ENCODE measurements around the gene PMPCA.
A peak's percentile ranks its signal among the peaks of the same experiment; 100 is the strongest.

Gene PMPCA

GRCh38 chr9:136421791-136422190 lies 11.3 kb downstream of the PMPCA start:
- no peak overlapping the region for H4K8ac ChIP-seq (ENCODE audit: low read length)
- 93% methylated on average over 21 of the region's 21 CpGs for WGBS
- H2AK5ac ChIP-seq (ENCODE audit: low read length, severe bottlenecking): no peak overlapping the region
- no peak overlapping the region for H3K18ac ChIP-seq (ENCODE audit: low read depth in 1 of 2, low read length in 2 of 2)
- no peaks in the 10 kb centered on the region for H3K27me3 ChIP-seq (ENCODE audit: control insufficient read depth in 1 of 2, insufficient read depth in 1 of 2, low read length in 2 of 2)
- no peak overlapping the region for H3K9ac ChIP-seq (ENCODE audit: low read length)
- DNase-seq: no peak
- H3K36me3 ChIP-seq (ENCODE audit: control insufficient read depth in 1 of 2, insufficient read depth in 2 of 2, low read depth in 1 of 2, low read length in 2 of 2): peaks cover 82 to 87% of the 10 kb centered on the region in 2 experiments
- no peak overlapping the region for H2BK120ac ChIP-seq (ENCODE audit: low read depth, low read length)
- peaks cover 40% of the 10 kb centered on the region for H3K79me1 ChIP-seq (replicated peaks; ENCODE audit: low read length, poor library complexity, severe bottlenecking)
- no peak overlapping the region for H4K91ac ChIP-seq (ENCODE audit: low read length)
- H2AFZ ChIP-seq (ENCODE audit: low read depth, low read length): no peak overlapping the region
- H3K27ac ChIP-seq (ENCODE audit: low read length, poor library complexity, severe bottlenecking): no peak overlapping the region
- no peak overlapping the region for H2BK12ac ChIP-seq (ENCODE audit: low read length in 2 of 2)
- no peak overlapping the region for H2BK15ac ChIP-seq (ENCODE audit: low read depth, poor library complexity, severe bottlenecking)
- no peak overlapping the region for H3K23ac ChIP-seq (ENCODE audit: low read length in 2 of 2)
- H3K4me2 ChIP-seq (ENCODE audit: low read length, poor library complexity, severe bottlenecking): no peak overlapping the region
- no peak overlapping the region for H3K14ac ChIP-seq (ENCODE audit: low read length in 2 of 2)
- peaks cover 3% of the 10 kb centered on the region for H3K4me1 ChIP-seq (ENCODE audit: control insufficient read depth, insufficient read depth, low read depth, low read length)
- no peak overlapping the region for H2BK5ac ChIP-seq (ENCODE audit: low read depth, low read length, poor library complexity, severe bottlenecking)
- no peak overlapping the region for H3K4ac ChIP-seq (ENCODE audit: low read depth in 1 of 2, low read length in 2 of 2)
- no peaks in the 10 kb centered on the region for H3K9me3 ChIP-seq (ENCODE audit: control insufficient read depth, low read length)
- no peak overlapping the region for H3K4me3 ChIP-seq (ENCODE audit: insufficient read depth in 1 of 2, low read depth in 1 of 2, low read length in 2 of 2)

GRCh38 chr9:136422876-136423275 lies 12.4 kb downstream of the PMPCA start:
- no peak for DNase-seq
- H4K91ac ChIP-seq (ENCODE audit: low read length): no peak overlapping the region
- no peak overlapping the region for H2BK15ac ChIP-seq (ENCODE audit: low read depth, poor library complexity, severe bottlenecking)
- H3K27ac ChIP-seq (ENCODE audit: low read length, poor library complexity, severe bottlenecking): no peak overlapping the region
- no peak overlapping the region for H3K14ac ChIP-seq (ENCODE audit: low read length in 2 of 2)
- no peak overlapping the region for H3K9ac ChIP-seq (ENCODE audit: low read length)
- no peak overlapping the region for H2BK12ac ChIP-seq (ENCODE audit: low read length in 2 of 2)
- no peak overlapping the region for H2AK5ac ChIP-seq (ENCODE audit: low read length, severe bottlenecking)
- peaks cover 36% of the 10 kb centered on the region for H3K79me1 ChIP-seq (replicated peaks; ENCODE audit: low read length, poor library complexity, severe bottlenecking)
- no peak overlapping the region for H3K4me2 ChIP-seq (ENCODE audit: low read length, poor library complexity, severe bottlenecking)
- H3K18ac ChIP-seq (ENCODE audit: low read depth in 1 of 2, low read length in 2 of 2): no peak overlapping the region
- H2BK120ac ChIP-seq (ENCODE audit: low read depth, low read length): no peak overlapping the region
- WGBS: 98% methylated on average over 26 of the region's 26 CpGs
- H3K36me3 ChIP-seq (ENCODE audit: control insufficient read depth in 1 of 2, insufficient read depth in 2 of 2, low read depth in 1 of 2, low read length in 2 of 2): peaks cover 72 to 76% of the 10 kb centered on the region in 2 experiments
- no peak overlapping the region for H4K8ac ChIP-seq (ENCODE audit: low read length)
- H3K27me3 ChIP-seq (ENCODE audit: control insufficient read depth in 1 of 2, insufficient read depth in 1 of 2, low read length in 2 of 2): no peaks in the 10 kb centered on the region
- H3K4ac ChIP-seq (ENCODE audit: low read depth in 1 of 2, low read length in 2 of 2): no peak overlapping the region
- no peak overlapping the region for H2AFZ ChIP-seq (ENCODE audit: low read depth, low read length)
- H3K4me1 ChIP-seq (ENCODE audit: control insufficient read depth, insufficient read depth, low read depth, low read length): peaks cover 3% of the 10 kb centered on the region
- H3K23ac ChIP-seq (ENCODE audit: low read length in 2 of 2): no peak overlapping the region
- no peak overlapping the region for H3K4me3 ChIP-seq (ENCODE audit: insufficient read depth in 1 of 2, low read depth in 1 of 2, low read length in 2 of 2)
- no peak overlapping the region for H2BK5ac ChIP-seq (ENCODE audit: low read depth, low read length, poor library complexity, severe bottlenecking)
- no peaks in the 10 kb centered on the region for H3K9me3 ChIP-seq (ENCODE audit: control insufficient read depth, low read length)

- Histone ChIP-seq H3K23ac (ENCODE audit: low read length in 2 of 2) (no peak overlapping the region), H2BK5ac (ENCODE audit: low read depth, low read length, poor library complexity, severe bottlenecking) (no peak overlapping the region), H3K14ac (ENCODE audit: low read length in 2 of 2) (no peak overlapping the region), H2AK5ac (ENCODE audit: low read length, severe bottlenecking) (no peak overlapping the region), H2AFZ (ENCODE audit: low read depth, low read length) (no peak overlapping the region), H3K4ac (ENCODE audit: low read depth in 1 of 2, low read length in 2 of 2) (no peak overlapping the region), H3K9me3 (ENCODE audit: control insufficient read depth, low read length) (no peaks in the 10 kb centered on the region), H3K4me3 (ENCODE audit: insufficient read depth in 1 of 2, low read depth in 1 of 2, low read length in 2 of 2) (no peak overlapping the region), H3K27me3 (ENCODE audit: control insufficient read depth in 1 of 2, insufficient read depth in 1 of 2, low read length in 2 of 2) (no peaks in the 10 kb centered on the region), H2BK15ac (ENCODE audit: low read depth, poor library complexity, severe bottlenecking) (no peak overlapping the region), H3K18ac (ENCODE audit: low read depth in 1 of 2, low read length in 2 of 2) (no peak overlapping the region), H3K79me1 (replicated peaks; ENCODE audit: low read length, poor library complexity, severe bottlenecking) (peaks cover 31% of the 10 kb centered on the region), H4K8ac (ENCODE audit: low read length) (no peak overlapping the region), H2BK12ac (ENCODE audit: low read length in 2 of 2) (no peak overlapping the region), H3K27ac (ENCODE audit: low read length, poor library complexity, severe bottlenecking) (no peak overlapping the region), H3K4me1 (ENCODE audit: control insufficient read depth, insufficient read depth, low read depth, low read length) (peaks cover 3% of the 10 kb centered on the region), H2BK120ac (ENCODE audit: low read depth, low read length) (no peak overlapping the region), H3K9ac (ENCODE audit: low read length) (no peak overlapping the region), H4K91ac (ENCODE audit: low read length) (no peak overlapping the region), H3K4me2 (ENCODE audit: low read length, poor library complexity, severe bottlenecking) (no peak overlapping the region), H3K36me3 (ENCODE audit: control insufficient read depth in 1 of 2, insufficient read depth in 2 of 2, low read depth in 1 of 2, low read length in 2 of 2) (peaks cover 69% of the 10 kb centered on the region in 2 experiments)
- WGBS: 94% methylated on average over 43 of the region's 43 CpGs
- DNase-seq: no peak
Measured at GRCh38 chr9:136423432-136424146, 13.1 kb downstream of the PMPCA start.

GRCh38 chr9:136424750-136425362 lies 14.4 kb downstream of the PMPCA start:
- no peak overlapping the region for H3K27ac ChIP-seq (ENCODE audit: low read length, poor library complexity, severe bottlenecking)
- H3K4me1 ChIP-seq (ENCODE audit: control insufficient read depth, insufficient read depth, low read depth, low read length): peaks cover 3% of the 10 kb centered on the region
- H3K36me3 ChIP-seq (ENCODE audit: control insufficient read depth in 1 of 2, insufficient read depth in 2 of 2, low read depth in 1 of 2, low read length in 2 of 2): peaks cover 67 to 71% of the 10 kb centered on the region in 2 experiments
- H2BK120ac ChIP-seq (ENCODE audit: low read depth, low read length): no peak overlapping the region
- H3K4ac ChIP-seq (ENCODE audit: low read depth in 1 of 2, low read length in 2 of 2): no peak overlapping the region
- no peak overlapping the region for H3K18ac ChIP-seq (ENCODE audit: low read depth in 1 of 2, low read length in 2 of 2)
- H3K27me3 ChIP-seq (ENCODE audit: control insufficient read depth in 1 of 2, insufficient read depth in 1 of 2, low read length in 2 of 2): no peaks in the 10 kb centered on the region
- H3K4me3 ChIP-seq (ENCODE audit: insufficient read depth in 1 of 2, low read depth in 1 of 2, low read length in 2 of 2): no peak overlapping the region
- H2BK5ac ChIP-seq (ENCODE audit: low read depth, low read length, poor library complexity, severe bottlenecking): no peak overlapping the region
- 91% methylated on average over 27 of the region's 27 CpGs for WGBS
- no peak overlapping the region for H3K23ac ChIP-seq (ENCODE audit: low read length in 2 of 2)
- DNase-seq: no peak
- no peak overlapping the region for H3K14ac ChIP-seq (ENCODE audit: low read length in 2 of 2)
- no peaks in the 10 kb centered on the region for H3K9me3 ChIP-seq (ENCODE audit: control insufficient read depth, low read length)
- no peak overlapping the region for H4K8ac ChIP-seq (ENCODE audit: low read length)
- no peak overlapping the region for H3K9ac ChIP-seq (ENCODE audit: low read length)
- no peak overlapping the region for H3K4me2 ChIP-seq (ENCODE audit: low read length, poor library complexity, severe bottlenecking)
- no peak overlapping the region for H2BK15ac ChIP-seq (ENCODE audit: low read depth, poor library complexity, severe bottlenecking)
- H4K91ac ChIP-seq (ENCODE audit: low read length): peak overlapping the region; percentile 18
- no peak overlapping the region for H2AFZ ChIP-seq (ENCODE audit: low read depth, low read length)
- H2BK12ac ChIP-seq (ENCODE audit: low read length in 2 of 2): no peak overlapping the region
- H3K79me1 ChIP-seq (replicated peaks; ENCODE audit: low read length, poor library complexity, severe bottlenecking): peaks cover 24% of the 10 kb centered on the region
- no peak overlapping the region for H2AK5ac ChIP-seq (ENCODE audit: low read length, severe bottlenecking)
